IMR-90 (cell line): ENCODE data around the gene PROZ. TPM values are rescaled to one million over a fixed set of nuclear protein-coding genes. Genes with fewer than 3 reads are reported as not detected.

Source experiments
- ATAC-seq: fragments of 200-7000 bp; cut with Tn5 transposase; 2 replicates; pipeline ENCODE4 v1.9.1; 2020; ENCODE audit warnings: low read depth, mild to moderate bottlenecking, moderate library complexity
- BruUV-seq: library from RNA; stranded (reverse); fragments of 400-500 nt; replicated peaks from 2 replicates; lab custom pipeline; 2021; lab: Mats Ljungman, UMichigan
- CTCF ChIA-PET: fragments of 300-600 bp; formaldehyde crosslinking; extraction: SDS; loops from one replicate; lab custom pipeline; 2021; ENCODE audit warnings: antibody characterized with exemption; lab: Yijun Ruan, JAX
- POLR2A ChIA-PET: fragments of 300-600 bp; sonication (Branson Sonifier 250); formaldehyde crosslinking; loops from one replicate; lab custom pipeline; 2022; ENCODE audit warnings: antibody characterized with exemption; ENCODE audit not compliant: unreplicated experiment; lab: Charles Lee
- DNase-seq: peaks from one replicate; pipeline ENCODE4 v3.0.0; 2013
- H2AFZ ChIP-seq: replicated peaks from 2 replicates; pipeline ENCODE3; 2013; ENCODE audit warnings: low read length, mild to moderate bottlenecking; ENCODE audit not compliant: poor library complexity
- H2AK5ac ChIP-seq: 2 replicates; pipeline ENCODE4 v1.6.1; 2013; ENCODE audit warnings: low read depth, low read length, inconsistent platforms
- H2AK9ac ChIP-seq: replicated peaks from 2 replicates; pipeline ENCODE3; 2013; ENCODE audit warnings: mild to moderate bottlenecking, low read depth, low read length, moderate library complexity; ENCODE audit not compliant: poor library complexity
- H2BK120ac ChIP-seq: 2 replicates; pipeline ENCODE4 v1.6.1; 2013; ENCODE audit warnings: low read depth, low read length, inconsistent platforms
- H2BK15ac ChIP-seq: 3 replicates; pipeline ENCODE4 v1.6.1; 2013; ENCODE audit warnings: low read depth, low read length, inconsistent platforms
- H2BK20ac ChIP-seq: 2 replicates; pipeline ENCODE4 v1.6.1; 2013; ENCODE audit warnings: low read depth, mild to moderate bottlenecking, inconsistent platforms, low read length, moderate library complexity
- H2BK5ac ChIP-seq: 2 replicates; pipeline ENCODE4 v1.6.1; 2013; ENCODE audit warnings: mild to moderate bottlenecking, low read depth, low read length, inconsistent platforms; ENCODE audit not compliant: poor library complexity, severe bottlenecking
- H3K14ac ChIP-seq: replicated peaks from 2 replicates; pipeline ENCODE4 v1.6.1; 2013; ENCODE audit warnings: low read depth, low read length, inconsistent platforms
- H3K18ac ChIP-seq: 2 replicates; pipeline ENCODE4 v1.6.1; 2013; ENCODE audit warnings: low read depth, low read length, control low read depth
- H3K23ac ChIP-seq: 2 replicates; pipeline ENCODE4 v1.6.1; 2013; ENCODE audit warnings: low read depth, low read length, inconsistent platforms
- H3K27ac ChIP-seq: 2 replicates; pipeline ENCODE4 v1.5.1; 2013; ENCODE audit warnings: mild to moderate bottlenecking, control low read depth, low read length; ENCODE audit not compliant: insufficient read depth
- H3K27me3 ChIP-seq: 2 replicates; pipeline ENCODE4 v1.6.1; 2013; ENCODE audit warnings: low read length; ENCODE audit not compliant: control insufficient read depth, insufficient read depth
- H3K36me3 ChIP-seq: 2 replicates; pipeline ENCODE4 v1.6.1; 2013; ENCODE audit warnings: low read length, mixed read lengths; ENCODE audit not compliant: control insufficient read depth, insufficient read depth
- H3K4ac ChIP-seq: 2 replicates; pipeline ENCODE4 v1.6.1; 2013; ENCODE audit warnings: low read depth, low read length, inconsistent platforms
- H3K4me1 ChIP-seq: 2 replicates; pipeline ENCODE4 v1.6.1; 2013; ENCODE audit warnings: low read length, mixed read lengths; ENCODE audit not compliant: control insufficient read depth, insufficient read depth
- H3K4me2 ChIP-seq: 2 replicates; pipeline ENCODE4 v1.6.1; 2013; ENCODE audit warnings: low read depth, mild to moderate bottlenecking, control low read depth, low read length, moderate library complexity
- H3K4me3 ChIP-seq: 2 replicates; pipeline ENCODE4 v1.5.1; 2013; ENCODE audit warnings: low read depth, mild to moderate bottlenecking, control low read depth, low read length, moderate library complexity; ENCODE audit not compliant: insufficient read depth
- H3K56ac ChIP-seq: 2 replicates; pipeline ENCODE4 v1.6.1; 2013; ENCODE audit warnings: low read length, inconsistent platforms; ENCODE audit not compliant: insufficient read depth; ENCODE audit errors: extremely low read depth
- H3K79me1 ChIP-seq, 2 experiments: 2 replicates each; pipeline ENCODE4 v1.6.1; 2013; ENCODE audit warnings: low read length in 2 of 2, inconsistent platforms in 1 of 2, low read depth in 1 of 2
- H3K9ac ChIP-seq: 2 replicates; pipeline ENCODE4 v1.6.1; 2013; ENCODE audit warnings: low read depth, low read length, control low read depth
- H3K9me1 ChIP-seq: 2 replicates; pipeline ENCODE4 v1.6.1; 2013; ENCODE audit warnings: low read length, inconsistent platforms; ENCODE audit not compliant: insufficient read depth
- H3K9me3 ChIP-seq: 2 replicates; pipeline ENCODE4 v1.6.1; 2013; ENCODE audit warnings: low read length; ENCODE audit not compliant: control insufficient read depth, insufficient read depth
- H4K20me1 ChIP-seq: 2 replicates; pipeline ENCODE4 v1.6.1; 2013; ENCODE audit warnings: low read length, inconsistent platforms; ENCODE audit not compliant: insufficient read depth
- H4K5ac ChIP-seq: 2 replicates; pipeline ENCODE4 v1.6.1; 2013; ENCODE audit warnings: mild to moderate bottlenecking, low read depth, low read length, control low read depth
- H4K8ac ChIP-seq, 2 experiments: 2 replicates each; pipeline ENCODE4 v1.6.1; 2013; ENCODE audit warnings: low read depth in 2 of 2, low read length in 2 of 2, control low read depth in 1 of 2, inconsistent platforms in 1 of 2
- H4K91ac ChIP-seq: 2 replicates; pipeline ENCODE4 v1.6.1; 2013; ENCODE audit warnings: low read depth, low read length, inconsistent platforms; ENCODE audit not compliant: insufficient read depth
- BHLHE40 ChIP-seq: fragments of 150-350 bp; IDR thresholded peaks from 2 replicates; pipeline ENCODE4 v1.6.1; 2016; ENCODE audit warnings: mild to moderate bottlenecking, low read depth, low read length
- CEBPB ChIP-seq: IDR thresholded peaks from 2 replicates; pipeline ENCODE4 v1.6.1; 2012; ENCODE audit warnings: low read depth, low read length, improper control_type of control experiment
- CHD1 ChIP-seq: IDR thresholded peaks from 2 replicates; pipeline ENCODE4 v1.6.1; 2012; ENCODE audit warnings: low read depth, low read length, improper control_type of control experiment
- CTCF ChIP-seq: conservative IDR thresholded peaks from 2 replicates; pipeline ENCODE4 v1.5.1; 2012; ENCODE audit warnings: mild to moderate bottlenecking, low read depth, low read length, improper control_type of control experiment
- ELK1 ChIP-seq: fragments of 150-350 bp; IDR thresholded peaks from 2 replicates; pipeline ENCODE4 v1.6.1; 2016; ENCODE audit warnings: low read depth, mild to moderate bottlenecking, low read length, moderate library complexity, borderline replicate concordance
- FOS ChIP-seq: fragments of 150-350 bp; IDR thresholded peaks from 2 replicates; pipeline ENCODE4 v1.6.1; 2016; ENCODE audit warnings: low read depth, low read length
- MXI1 ChIP-seq: IDR thresholded peaks from 2 replicates; pipeline ENCODE4 v1.6.1; 2012; ENCODE audit warnings: low read depth, mild to moderate bottlenecking, low read length, moderate library complexity, borderline replicate concordance
- POLR2A ChIP-seq: IDR thresholded peaks from 2 replicates; pipeline ENCODE4 v1.6.1; 2012; ENCODE audit warnings: mild to moderate bottlenecking, low read depth, low read length
- RCOR1 ChIP-seq: IDR thresholded peaks from 2 replicates; pipeline ENCODE4 v1.6.1; 2012; ENCODE audit warnings: mild to moderate bottlenecking, low read length, improper control_type of control experiment; ENCODE audit not compliant: insufficient replicate concordance
- RFX5 ChIP-seq: IDR thresholded peaks from 2 replicates; pipeline ENCODE4 v1.8.0; 2012; ENCODE audit warnings: low read depth, mild to moderate bottlenecking, low read length, moderate library complexity
- SMC3 ChIP-seq: fragments of 150-350 bp; IDR thresholded peaks from 2 replicates; pipeline ENCODE4 v1.6.1; 2016; ENCODE audit warnings: low read depth, mild to moderate bottlenecking, antibody characterized with exemption, low read length, moderate library complexity
- WGBS, 2 experiments: methylation state at CpG; one replicate each; pipeline versions ENCODE4 v1.1.5 to v1.1.7; 2013; ENCODE audit warnings: missing lambda C conversion rate in 2 of 2; ENCODE audit not compliant: insufficient read length in 1 of 2; ENCODE audit errors: extremely low coverage in 2 of 2; 5-methylcytosine and 5-hydroxymethylcytosine counted together
- dilution Hi-C: fragments of 300-500 bp; cut with HindIII; formaldehyde crosslinking; loops from one replicate; pipeline ENCODE4 v1.14.3; 2018; ENCODE audit warnings: low sequenced_read_pairs; ENCODE audit not compliant: unreplicated experiment
- in situ Hi-C: fragments of 300-500 bp; cut with MboI; formaldehyde crosslinking; loops from 3 replicates; pipeline ENCODE4 v1.14.3; 2019; ENCODE audit warnings: low sequenced_read_pairs, inconsistent platforms, mixed read lengths
- intact Hi-C: fragments of 100-400 bp; cut with micrococcal nuclease; formaldehyde crosslinking; loops from 2 replicates; pipeline ENCODE4 v1.10.0; 2022
- polyA plus RNA-seq, 3 experiments: library from polyadenylated mRNA; depleted of rRNA; stranded (reverse); fragments of >200 nt; gene quantifications; 2 replicates each; pipeline ENCODE4 v1.2.3, GENCODE V29; 2012; ENCODE audit warnings: low replicate concordance in 1 of 3
- total RNA-seq: library from RNA; depleted of rRNA; stranded (reverse); fragments of >200 nt; gene quantifications from 2 replicates; pipeline ENCODE4 v1.2.3, GENCODE V29; 2012

The PROZ gene
- total and polyA plus RNA-seq, 2 of the 4 experiments (the other 2 are of a cell fraction): not detected

- BruUV-seq: no TSS peak
- Histone ChIP-seq H3K9me3 (no peaks in the 10 kb centered on the region), H3K4me3 (no peak overlapping the region), H3K9me1 (peaks cover 5% of the 10 kb centered on the region; the same call in 1 of the 2 replicates), H4K5ac (no peak overlapping the region), H3K27ac (no peak overlapping the region), H4K20me1 (no peaks in the 10 kb centered on the region), H4K8ac (no peak overlapping the region), H2BK20ac (no peak overlapping the region), H2BK5ac (no peak overlapping the region), H3K36me3 (no peaks in the 10 kb centered on the region), H2AK5ac (no peak overlapping the region), H3K9ac (no peak overlapping the region), H3K18ac (no peak overlapping the region), H3K4me2 (no peak overlapping the region), H3K14ac (no peak overlapping the region), H3K27me3 (no peaks in the 10 kb centered on the region), H3K4ac (no peak overlapping the region), H2BK120ac (no peak overlapping the region), H2AK9ac (no peak overlapping the region), H3K23ac (no peak overlapping the region), H2AFZ (no peak overlapping the region), H3K56ac (no peak overlapping the region), H2BK15ac (no peak overlapping the region), H3K79me1 (no peaks in the 10 kb centered on the region), H4K91ac (no peak overlapping the region), H3K4me1 (peaks cover 4% of the 10 kb centered on the region; the same call in 1 of the 2 replicates)
- ATAC-seq (no peak), DNase-seq (no peak)
- ChIA-PET POLR2A (interaction anchor here (0.6 kb wide), 1 partner anchor 180 kb away, joined by 3 read pairs; no protein-coding TSS in a partner anchor), CTCF (no interaction called here)
- intact Hi-C loops: no loop called here
- in situ Hi-C loops: no loop called here
- no peak for TF ChIP-seq ELK1
- no peak for TF ChIP-seq FOS
- TF ChIP-seq CHD1: no peak
- no peak for TF ChIP-seq CTCF
- TF ChIP-seq MXI1: no peak
- TF ChIP-seq RFX5: no peak
- TF ChIP-seq RCOR1: no peak
- TF ChIP-seq POLR2A: no peak
- no peak for TF ChIP-seq BHLHE40
- no peak for TF ChIP-seq CEBPB
- TF ChIP-seq SMC3: no peak
- no CpG with 5 or more reads among the region's 7 CpGs for WGBS, 2 experiments
- dilution Hi-C loops: no loop called here
These were observed 498 bp downstream of the PROZ start for GRCh38 chr13:113158946-113159345.
